Transverse colon (tissue), 3 donors: ENCODE results near the gene BAHCC1.

Experiments used
- CTCF ChIP-seq, 5 experiments: fragments of 200-600 bp in 3 of 5; fragments of 450-650 bp in 2 of 5; sonication (generic) in 3 of 5; IDR thresholded peaks; 1 replicate in 2 of 5; 2 replicates in 3 of 5; pipeline ENCODE4 v1.5.1; 2016 to 2017; ENCODE audit warnings: antibody characterized with exemption in 5 of 5, inconsistent platforms in 3 of 5, mild to moderate bottlenecking in 2 of 5, moderate library complexity in 1 of 5
- POLR2A ChIP-seq: fragments of 450-650 bp; IDR thresholded peaks from one replicate; pipeline ENCODE4 v1.6.1; 2016; ENCODE audit warnings: antibody characterized with exemption, mild to moderate bottlenecking, moderate library complexity

DNA sequence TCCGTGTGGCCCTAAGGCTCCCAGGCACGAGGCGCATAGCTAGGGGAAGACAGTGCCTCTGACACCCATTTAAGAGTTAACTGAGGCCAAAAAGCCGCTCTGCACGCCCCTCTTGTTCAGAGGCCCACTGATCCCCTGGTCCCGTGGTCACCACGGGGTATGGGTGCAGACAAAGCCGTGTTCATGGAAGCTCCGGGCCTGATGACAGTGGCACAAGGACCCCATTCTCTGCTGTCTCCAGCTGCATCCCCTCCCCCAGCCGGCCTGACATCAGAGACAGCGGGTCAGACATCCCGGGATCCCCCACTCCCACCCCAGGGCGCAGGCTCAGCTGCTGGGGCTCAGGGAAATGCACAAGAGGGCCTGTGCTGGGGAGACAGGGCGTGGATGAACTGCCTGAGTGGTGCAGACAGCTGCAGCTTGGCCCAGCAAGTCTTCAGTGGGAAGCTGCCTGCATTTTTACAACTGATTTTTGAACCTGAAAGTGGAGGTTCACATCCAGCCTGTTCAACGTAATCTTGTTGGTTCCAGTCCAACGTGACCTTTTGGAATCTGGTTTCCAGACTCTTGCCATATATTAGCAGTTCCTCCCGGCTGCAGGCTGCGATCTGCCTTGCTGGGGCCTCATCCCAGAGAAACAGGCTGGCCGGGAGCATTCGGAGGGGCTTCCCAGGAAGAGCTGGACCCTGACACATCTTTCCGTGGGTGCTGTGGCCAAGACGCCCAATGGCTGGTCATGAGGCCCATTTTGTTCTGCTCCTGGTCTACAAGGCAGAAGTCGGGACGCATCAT, 9.7 kb upstream of the BAHCC1 start:
- no peak for TF ChIP-seq CTCF (IDR thresholded peaks at IDR 0.05)
- no peak for TF ChIP-seq POLR2A
